ENCODE results near the gene RABGAP1L.

GRCh38 chr1:174815474-174815908 is 656.2 kb downstream of the RABGAP1L start:
- TF ChIP-seq CTCF (conservative IDR thresholded peaks at IDR 0.05) (no peak), EZH2 (IDR thresholded peaks at IDR 0.05; ENCODE audit: low read depth) (no peak)
